BLaER1 treated with 17β-estradiol and CSF1 and Interleukin-3, amounts not matched to agents 10 nM and 100 nM (cell line): ENCODE results near the gene IRF2BP2.

Experiments used
- H3K27ac ChIP-seq, 11 experiments: shearing (Covaris generic); formaldehyde crosslinking; 2 replicates each; pipeline ENCODE4 v1.8.1; 2022
- H3K27me3 ChIP-seq, 11 experiments: shearing (Covaris generic); formaldehyde crosslinking; 2 replicates each; pipeline ENCODE4 v1.8.1; 2022
- H3K36me3 ChIP-seq, 11 experiments: shearing (Covaris generic); formaldehyde crosslinking; 2 replicates each; pipeline ENCODE4 v1.8.1; 2022
- H3K4me1 ChIP-seq, 10 experiments: shearing (Covaris generic); formaldehyde crosslinking; 2 replicates each; pipeline ENCODE4 v1.8.1; 2022
- H3K4me2 ChIP-seq, 11 experiments: shearing (Covaris generic); formaldehyde crosslinking; 2 replicates each; pipeline ENCODE4 v1.8.1; 2022
- H3K4me3 ChIP-seq, 10 experiments: shearing (Covaris generic); formaldehyde crosslinking; 2 replicates each; pipeline ENCODE4 v1.8.1; 2022
- H3K9ac ChIP-seq, 11 experiments: shearing (Covaris generic); formaldehyde crosslinking; 2 replicates each; pipeline ENCODE4 v1.8.1; 2022
- H3K9me3 ChIP-seq, 11 experiments: shearing (Covaris generic); formaldehyde crosslinking; replicated peaks in 1 of 11; 2 replicates each; pipeline ENCODE4 v1.8.1; 2022
- H4K20me1 ChIP-seq, 11 experiments: shearing (Covaris generic); formaldehyde crosslinking; 2 replicates each; pipeline ENCODE4 v1.8.1; 2022
- Cebpa-rat ChIP-seq, 11 experiments: shearing (Covaris generic); IDR thresholded peaks; 2 replicates each; pipeline ENCODE4 v1.8.1; 2022

Gene IRF2BP2

GRCh38 chr1:234618737-234619049 is 8.7 kb upstream of the IRF2BP2 start:
- Histone ChIP-seq H3K36me3 (no peaks in the 10 kb centered on the region), H3K27ac (peak overlapping the region in 6 of 11 experiments; percentile 5 to 65 (median 39); a peak in 8 of 22 replicates), H3K4me3 (no peak overlapping the region), H3K9ac (no peak overlapping the region), H4K20me1 (no peaks in the 10 kb centered on the region), H3K4me1 (peaks cover 36 to 79% (median 70%) of the 10 kb centered on the region in 10 experiments), H3K9me3 (no peaks in the 10 kb centered on the region), H3K4me2 (peak overlapping the region in 7 of 11 experiments; percentile 16 to 86 (median 69); a peak in 13 of 22 replicates), H3K27me3 (no peaks in the 10 kb centered on the region)
- no peak for TF ChIP-seq Cebpa-rat (IDR thresholded peaks at IDR 0.05)

GRCh38 chr1:234617986-234618736 is 8.2 kb upstream of the IRF2BP2 start:
- H3K9me3 ChIP-seq, result no peaks in the 10 kb centered on the region
- no peak overlapping the region for H3K4me3 ChIP-seq
- H4K20me1 ChIP-seq, result no peaks in the 10 kb centered on the region
- no peaks in the 10 kb centered on the region for H3K36me3 ChIP-seq
- H3K4me1 ChIP-seq, result peaks cover 41 to 80% (median 74%) of the 10 kb centered on the region in 10 experiments
- TF ChIP-seq Cebpa-rat (IDR thresholded peaks at IDR 0.05), result no peak
- H3K9ac ChIP-seq, result no peak overlapping the region
- H3K4me2 ChIP-seq, result peak overlapping the region in 6 of 11 experiments; percentile 45 to 86 (median 74); a peak in 6 of 22 replicates
- H3K27ac ChIP-seq, result peak overlapping the region in 2 of 11 experiments; percentile 51 to 63; a peak in 3 of 22 replicates
- no peaks in the 10 kb centered on the region for H3K27me3 ChIP-seq

GRCh38 chr1:234617131-234617985 is 7.4 kb upstream of the IRF2BP2 start:
- Histone ChIP-seq H3K4me1 (peaks cover 48 to 84% (median 78%) of the 10 kb centered on the region in 10 experiments), H3K36me3 (no peaks in the 10 kb centered on the region), H3K27ac (peak overlapping the region in 8 of 11 experiments; percentile 20 to 100 (median 54); a peak in 14 of 22 replicates), H3K4me2 (peak overlapping the region; percentile 39 to 99 (median 65)), H3K4me3 (no peak overlapping the region), H3K9me3 (no peaks in the 10 kb centered on the region), H4K20me1 (no peaks in the 10 kb centered on the region), H3K9ac (0 out of 22 replicates have a peak overlapping the region, but pooled peaks of 1 of the 11 experiments have one; percentile 8), H3K27me3 (no peaks in the 10 kb centered on the region)
- TF ChIP-seq Cebpa-rat (IDR thresholded peaks at IDR 0.05), result no peak

GRCh38 chr1:234616644-234617043 is 6.7 kb upstream of the IRF2BP2 start:
- peak overlapping the region; percentile 39 to 99 (median 65) for H3K4me2 ChIP-seq
- TF ChIP-seq Cebpa-rat (IDR thresholded peaks at IDR 0.05), result no peak

GRCh38 chr1:234614081-234614489 is 4.1 kb upstream of the IRF2BP2 start:
- H3K4me3 ChIP-seq, result peak overlapping the region in 5 of 10 experiments; percentile 28 to 94 (median 55); a peak in 4 of 20 replicates
- H3K4me2 ChIP-seq, result peak overlapping the region; percentile 86 to 99 (median 96)
- no peaks in the 10 kb centered on the region for H3K9me3 ChIP-seq
- peaks cover 50 to 72% (median 67%) of the 10 kb centered on the region in 10 experiments for H3K4me1 ChIP-seq
- H3K27ac ChIP-seq, result peak overlapping the region; percentile 96 to 100 (median 99)
- no peak for TF ChIP-seq Cebpa-rat (IDR thresholded peaks at IDR 0.05)
- peaks cover 0 to 1% (median 0%) of the 10 kb centered on the region in 11 experiments; a peak in 6 of 22 replicates for H4K20me1 ChIP-seq
- no peaks in the 10 kb centered on the region for H3K27me3 ChIP-seq
- peaks cover 0 to 1% (median under 1%) of the 10 kb centered on the region in 11 experiments; a peak in 8 of 22 replicates for H3K36me3 ChIP-seq
- H3K9ac ChIP-seq, result peak overlapping the region; percentile 98 to 100 (median 100)

More at GRCh38 chr1:234616644-234617043, 6.7 kb upstream of the IRF2BP2 start:
- Histone ChIP-seq H3K9ac (peak overlapping the region in 2 of 11 experiments; percentile 21 to 33; a peak in 3 of 22 replicates), H3K9me3 (no peaks in the 10 kb centered on the region), H3K27ac (peak overlapping the region in 9 of 11 experiments; percentile 20 to 100 (median 52); a peak in 17 of 22 replicates), H3K27me3 (no peaks in the 10 kb centered on the region), H3K36me3 (no peaks in the 10 kb centered on the region), H3K4me1 (peaks cover 49 to 90% (median 82%) of the 10 kb centered on the region in 10 experiments), H4K20me1 (no peaks in the 10 kb centered on the region), H3K4me3 (no peak overlapping the region)

GRCh38 chr1:234613128-234613875 is 3.3 kb upstream of the IRF2BP2 start:
- H3K36me3 ChIP-seq, result peaks cover 6 to 9% (median 8%) of the 10 kb centered on the region in 11 experiments
- TF ChIP-seq Cebpa-rat (IDR thresholded peaks at IDR 0.05), result peak; percentile 23 to 81 (median 73); a peak in 16 of 22 replicates
- H3K9me3 ChIP-seq, result no peaks in the 10 kb centered on the region; a peak in 3 of 22 replicates
- peak overlapping the region; percentile 96 to 100 (median 99) for H3K27ac ChIP-seq
- H3K4me1 ChIP-seq, result peaks cover 48 to 64% (median 59%) of the 10 kb centered on the region in 10 experiments
- H4K20me1 ChIP-seq, result peaks cover 0 to 9% (median 7%) of the 10 kb centered on the region in 11 experiments; a peak in 9 of 22 replicates
- peak overlapping the region in 9 of 10 experiments; percentile 28 to 94 (median 45); a peak in 16 of 20 replicates for H3K4me3 ChIP-seq
- no peaks in the 10 kb centered on the region for H3K27me3 ChIP-seq
- H3K4me2 ChIP-seq, result peak overlapping the region; percentile 86 to 99 (median 96)
- H3K9ac ChIP-seq, result peak overlapping the region; percentile 98 to 100 (median 100)

- Histone ChIP-seq H3K9me3 (peaks cover 0 to 1% (median 0%) of the 10 kb centered on the region in 11 experiments; a peak in 4 of 22 replicates), H3K4me1 (peaks cover 48 to 60% (median 58%) of the 10 kb centered on the region in 10 experiments), H3K27me3 (no peaks in the 10 kb centered on the region), H3K36me3 (peaks cover 14 to 17% (median 16%) of the 10 kb centered on the region in 11 experiments), H3K4me3 (peak overlapping the region; percentile 87 to 99 (median 94); a peak in 19 of 20 replicates), H3K4me2 (peak overlapping the region; percentile 90 to 99 (median 97)), H3K27ac (peak overlapping the region; percentile 96 to 100 (median 99)), H3K9ac (peak overlapping the region; percentile 98 to 100 (median 100)), H4K20me1 (peaks cover 0 to 16% (median 8%) of the 10 kb centered on the region in 11 experiments; a peak in 12 of 22 replicates)
- TF ChIP-seq Cebpa-rat (IDR thresholded peaks at IDR 0.05), result peak; percentile 98 to 100 (median 99)
Measured at GRCh38 chr1:234612352-234613127, 2.6 kb upstream of the IRF2BP2 start.
